ENCODE measurements around the gene BLNK.

GRCh38 chr10:96201525-96201924, 69.8 kb downstream of the BLNK start:
- TF ChIP-seq CTCF (conservative IDR thresholded peaks at IDR 0.05; ENCODE audit: low read depth, low read length) (no peak), EZH2 (IDR thresholded peaks at IDR 0.05; ENCODE audit: borderline replicate concordance, low read depth, low read length, poor library complexity, severe bottlenecking) (no peak)

All from A673 (cell line).